Immature natural killer cell (primary cell): ENCODE data around the gene ETV7. TPM values are rescaled to one million over a fixed set of nuclear protein-coding genes. Genes with fewer than 3 reads are reported as not detected.
"Not testable (repeated sequence)": the region's sequence is repeated elsewhere in the genome, so short reads cannot be mapped to it uniquely, and the experiment has no call there.

Experiments used
- DNase-seq, 3 donors: peaks; one replicate each; pipeline ENCODE4 v3.0.0; 2022; ENCODE audit warnings: mixed read lengths in 1 of 3
- H3K27ac Mint-ChIP-seq, 6 donors: one replicate each; pipeline ENCODE4 v1.8.0; 2020; ENCODE audit warnings: mixed read lengths in 6 of 6, mild to moderate bottlenecking in 5 of 6, inconsistent platforms in 4 of 6, moderate library complexity in 3 of 6
- H3K27me3 Mint-ChIP-seq, 3 donors: one replicate each; pipeline ENCODE4 v1.8.0; 2020 to 2021; ENCODE audit warnings: low read depth in 3 of 3, mild to moderate bottlenecking in 3 of 3, mixed read lengths in 3 of 3, moderate library complexity in 3 of 3, inconsistent platforms in 1 of 3
- H3K36me3 Mint-ChIP-seq, 3 donors: one replicate each; pipeline ENCODE4 v1.8.0; 2020; ENCODE audit warnings: mixed read lengths in 3 of 3, inconsistent platforms in 2 of 3, mild to moderate bottlenecking in 2 of 3
- H3K4me1 Mint-ChIP-seq, 2 donors: one replicate each; pipeline ENCODE4 v1.8.0; 2020; ENCODE audit warnings: inconsistent platforms in 2 of 2, mild to moderate bottlenecking in 2 of 2, mixed read lengths in 2 of 2, moderate library complexity in 1 of 2
- H3K4me3 Mint-ChIP-seq, 5 donors: one replicate each; pipeline ENCODE4 v1.8.0; 2020; ENCODE audit warnings: mild to moderate bottlenecking in 5 of 5, mixed read lengths in 5 of 5, inconsistent platforms in 3 of 5, moderate library complexity in 3 of 5
- H3K9me3 Mint-ChIP-seq, 6 donors: one replicate each; pipeline ENCODE4 v1.8.0; 2020; ENCODE audit warnings: mild to moderate bottlenecking in 6 of 6, mixed read lengths in 6 of 6, inconsistent platforms in 4 of 6, moderate library complexity in 3 of 6
- polyA plus RNA-seq, 3 donors: library from polyadenylated mRNA; unstranded; fragments of 300-500 nt; fragmentation: Illumina TruSeq; gene quantifications; one replicate each; pipeline ENCODE4 v1.2.3, GENCODE V29; 2021

The ETV7 gene
- polyA plus RNA-seq, 3 donors from 2014 or later = 2.0 TPM; not detected in 2

DNA sequence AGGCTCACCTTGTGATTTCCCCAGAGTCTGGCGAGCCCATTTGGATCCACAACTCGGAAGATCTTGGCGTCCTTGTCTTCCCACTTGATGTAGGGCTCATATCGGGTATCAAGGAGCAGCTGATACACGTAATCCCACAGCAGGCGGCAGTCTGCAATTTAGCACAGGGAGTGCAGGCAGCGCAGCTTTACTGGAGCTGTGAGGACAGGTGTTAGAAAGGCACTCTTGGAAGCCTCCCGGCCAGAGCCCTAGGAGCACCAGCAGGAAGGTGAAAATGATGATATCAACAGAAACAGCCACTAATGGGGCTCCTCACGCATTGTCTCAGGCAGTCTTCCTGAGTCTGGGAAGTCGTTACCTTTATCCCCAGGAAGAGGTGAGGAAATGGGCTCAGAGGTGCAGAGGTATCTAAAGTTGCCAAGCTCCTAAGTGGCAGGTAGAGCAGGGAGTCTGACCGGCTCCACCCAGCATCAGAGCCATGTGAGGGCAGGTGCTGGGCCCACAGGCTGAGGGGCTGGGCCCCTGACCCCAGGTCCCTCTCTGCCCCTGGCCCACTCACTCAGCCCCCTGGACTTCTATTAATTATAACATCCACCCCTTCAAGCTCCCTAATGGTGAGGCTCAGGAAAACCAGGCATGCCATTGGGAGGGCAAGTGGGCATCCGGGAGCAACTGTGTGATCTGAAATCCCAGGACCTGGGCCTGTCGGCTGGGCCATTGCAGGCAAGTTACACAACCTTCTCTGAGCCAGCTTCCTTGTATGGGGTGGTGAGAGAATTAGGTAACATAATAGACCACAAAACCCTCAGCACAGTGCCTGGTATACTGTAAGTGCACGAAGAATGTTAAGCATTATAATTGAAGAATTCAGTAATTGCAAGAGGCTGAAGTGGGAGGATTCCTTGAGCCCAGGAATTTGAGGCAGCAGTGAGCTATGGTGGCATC is 18.3 kb downstream of the ETV7 start:
- peaks cover 0 to 3% (median 0%) of the 10 kb centered on the region in 3 donors for H3K27me3 Mint-ChIP-seq
- H3K36me3 Mint-ChIP-seq = peaks cover 0 to 5% (median 3%) of the 10 kb centered on the region in 3 donors
- no peak overlapping the region for H3K27ac Mint-ChIP-seq

DNA sequence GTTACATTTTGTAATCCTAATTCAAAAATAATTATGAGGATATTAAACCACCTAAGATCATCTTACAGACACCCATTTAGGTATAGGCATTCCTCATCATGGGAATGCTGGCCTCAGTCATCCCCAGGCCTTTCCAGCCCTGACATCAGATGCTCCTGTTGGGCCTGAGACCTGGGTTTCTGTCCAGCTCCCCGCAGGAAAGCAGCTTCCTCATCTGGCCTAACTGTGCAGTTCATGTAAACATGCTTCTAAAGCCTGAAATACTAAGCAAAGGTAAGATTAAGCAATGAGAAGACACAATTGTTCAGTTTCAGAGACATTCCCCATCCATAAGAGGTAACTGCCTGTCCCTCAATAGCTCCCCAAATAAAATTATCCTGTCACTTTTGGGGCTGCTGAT is 19.0 kb downstream of the ETV7 start:
- peaks cover 0 to 3% (median 0%) of the 10 kb centered on the region in 3 donors for H3K27me3 Mint-ChIP-seq
- H3K4me3 Mint-ChIP-seq = no peak overlapping the region
- no peaks in the 10 kb centered on the region for H3K9me3 Mint-ChIP-seq
- H3K27ac Mint-ChIP-seq = no peak overlapping the region
- H3K4me1 Mint-ChIP-seq = no peaks in the 10 kb centered on the region
- no peak for DNase-seq
- H3K36me3 Mint-ChIP-seq = peaks cover 0 to 5% (median 3%) of the 10 kb centered on the region in 3 donors

More for the DNA sequence above, 18.3 kb downstream of the ETV7 start:
- Mint-ChIP-seq H3K4me1 (no peaks in the 10 kb centered on the region), H3K9me3 (no peaks in the 10 kb centered on the region), H3K4me3 (no peak overlapping the region)
- no peak for DNase-seq

DNA sequence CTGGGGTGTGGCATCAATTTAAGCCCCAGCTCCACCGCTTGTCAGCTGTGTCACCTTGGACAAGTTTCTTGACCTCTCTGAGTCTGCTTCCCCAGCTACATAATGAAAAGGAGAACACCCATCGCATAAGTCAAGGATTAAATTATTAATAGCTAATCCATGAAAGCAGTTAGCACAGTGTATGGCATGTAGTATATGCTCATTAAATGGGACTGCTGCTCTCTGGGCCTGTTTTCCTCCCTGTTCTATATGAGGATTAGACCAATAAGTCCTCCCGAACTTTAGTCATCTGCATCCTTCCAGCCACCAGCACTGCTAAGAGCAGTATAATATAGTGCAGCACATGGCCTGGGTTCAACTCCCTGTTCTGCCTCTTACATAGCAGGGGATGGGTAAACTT is 19.7 kb downstream of the ETV7 start:
- Mint-ChIP-seq H3K4me1 (no peaks in the 10 kb centered on the region), H3K4me3 (no peak overlapping the region), H3K9me3 (no peaks in the 10 kb centered on the region), H3K27me3 (peaks cover 0 to 3% (median 1%) of the 10 kb centered on the region in 3 donors), H3K36me3 (peaks cover 0 to 5% (median 3%) of the 10 kb centered on the region in 3 donors), H3K27ac (no peak overlapping the region)
- DNase-seq = no peak

DNA sequence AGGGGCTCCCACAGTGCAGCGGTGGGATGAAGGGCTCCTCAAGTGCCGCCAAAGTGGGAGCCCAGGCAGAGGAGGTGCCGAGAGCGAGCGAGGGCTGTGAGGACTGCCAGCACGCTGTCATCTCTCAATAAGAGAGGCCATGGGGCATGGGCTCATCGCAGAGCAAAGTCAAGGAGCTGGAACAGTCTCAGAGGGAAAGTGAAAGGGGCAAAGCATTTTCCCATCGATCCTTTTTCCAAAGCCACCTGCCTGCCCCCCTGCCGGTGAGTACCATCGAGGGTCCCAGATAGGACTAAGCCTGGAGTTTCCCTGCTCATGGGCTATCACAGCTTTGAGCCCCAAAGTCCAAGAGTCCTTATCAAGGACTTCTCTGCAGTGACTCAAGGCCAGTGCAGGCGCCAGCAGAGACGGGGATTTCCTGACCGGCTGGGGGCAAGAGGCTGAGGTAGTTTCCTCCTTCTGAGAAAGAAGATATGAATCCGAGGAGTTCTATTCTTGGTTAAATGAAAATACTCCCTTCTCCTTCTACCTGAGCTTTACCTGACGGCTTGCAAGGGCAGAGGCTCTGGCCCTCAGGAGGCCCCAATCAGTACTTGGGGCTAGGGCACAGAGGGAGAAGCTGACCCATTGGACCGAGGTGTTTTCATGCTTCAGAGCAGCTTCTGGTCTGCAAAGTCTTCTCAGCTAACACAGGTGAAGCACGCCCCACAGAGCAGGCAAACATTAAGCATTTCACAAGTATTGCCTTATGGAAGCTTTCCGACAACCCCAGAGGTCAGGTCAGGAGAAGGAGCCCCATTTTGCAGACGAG is 22.6 kb downstream of the ETV7 start:
- Mint-ChIP-seq H3K4me3 (no peak overlapping the region), H3K27ac (no peak overlapping the region), H3K9me3 (no peaks in the 10 kb centered on the region), H3K36me3 (no peaks in the 10 kb centered on the region), H3K27me3 (peaks cover 0 to 3% (median 1%) of the 10 kb centered on the region in 3 donors), H3K4me1 (peaks cover 3 to 5% of the 10 kb centered on the region in 2 donors)
- no peak for DNase-seq

DNA sequence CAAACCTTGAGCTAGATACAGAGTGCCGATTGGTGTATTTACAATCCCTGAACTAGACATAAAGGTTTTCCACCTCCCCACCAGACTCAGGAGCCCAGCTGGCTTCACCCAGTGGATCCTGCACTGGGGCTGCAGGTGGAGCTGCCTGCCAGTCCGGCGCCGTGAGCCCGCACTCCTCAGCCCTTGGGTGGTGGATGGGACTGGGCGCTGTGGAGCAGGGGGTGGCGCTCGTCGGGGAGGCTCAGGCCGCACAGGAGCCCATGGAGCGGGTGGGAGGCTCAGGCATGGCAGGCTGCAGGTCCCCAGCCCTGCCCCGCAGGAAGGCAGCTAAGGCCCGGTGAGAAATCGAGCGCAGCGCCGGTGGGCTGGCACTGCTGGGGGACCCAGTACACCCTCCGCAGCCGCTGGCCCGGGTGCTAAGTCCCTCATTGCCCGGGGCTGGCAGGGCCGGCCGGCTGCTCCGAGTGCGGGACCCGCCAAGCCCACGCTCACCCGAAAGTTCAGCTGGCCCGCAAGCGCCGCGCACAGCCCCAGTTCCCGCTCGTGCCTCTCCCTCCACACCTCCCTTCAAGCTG is 23.3 kb downstream of the ETV7 start:
- not testable (repeated sequence) for H3K27me3 Mint-ChIP-seq, H3K4me1 Mint-ChIP-seq, H3K36me3 Mint-ChIP-seq, H3K9me3 Mint-ChIP-seq, DNase-seq, H3K27ac Mint-ChIP-seq, H3K4me3 Mint-ChIP-seq

DNA sequence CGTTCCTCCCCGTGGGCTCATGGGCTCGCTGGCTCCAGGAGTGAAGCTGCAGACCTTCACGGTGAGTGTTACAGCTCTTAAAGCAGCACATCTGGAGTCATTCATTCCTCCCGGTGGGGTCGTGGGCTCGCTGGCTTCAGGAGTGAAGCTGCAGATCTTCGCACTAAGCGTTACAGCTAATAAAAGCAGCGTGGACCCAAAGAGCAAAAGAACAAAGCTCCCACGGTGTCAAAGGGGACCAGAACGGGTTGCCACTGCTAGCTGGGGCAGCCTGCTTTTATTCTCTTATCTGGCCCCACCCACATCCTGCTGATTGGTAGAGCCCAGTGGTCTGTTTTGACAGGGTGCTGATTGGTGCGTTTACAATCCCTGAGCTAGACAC is 24.1 kb downstream of the ETV7 start:
- not testable (repeated sequence) for H3K9me3 Mint-ChIP-seq, H3K27me3 Mint-ChIP-seq, H3K4me1 Mint-ChIP-seq, H3K27ac Mint-ChIP-seq, H3K36me3 Mint-ChIP-seq, H3K4me3 Mint-ChIP-seq, DNase-seq

DNA sequence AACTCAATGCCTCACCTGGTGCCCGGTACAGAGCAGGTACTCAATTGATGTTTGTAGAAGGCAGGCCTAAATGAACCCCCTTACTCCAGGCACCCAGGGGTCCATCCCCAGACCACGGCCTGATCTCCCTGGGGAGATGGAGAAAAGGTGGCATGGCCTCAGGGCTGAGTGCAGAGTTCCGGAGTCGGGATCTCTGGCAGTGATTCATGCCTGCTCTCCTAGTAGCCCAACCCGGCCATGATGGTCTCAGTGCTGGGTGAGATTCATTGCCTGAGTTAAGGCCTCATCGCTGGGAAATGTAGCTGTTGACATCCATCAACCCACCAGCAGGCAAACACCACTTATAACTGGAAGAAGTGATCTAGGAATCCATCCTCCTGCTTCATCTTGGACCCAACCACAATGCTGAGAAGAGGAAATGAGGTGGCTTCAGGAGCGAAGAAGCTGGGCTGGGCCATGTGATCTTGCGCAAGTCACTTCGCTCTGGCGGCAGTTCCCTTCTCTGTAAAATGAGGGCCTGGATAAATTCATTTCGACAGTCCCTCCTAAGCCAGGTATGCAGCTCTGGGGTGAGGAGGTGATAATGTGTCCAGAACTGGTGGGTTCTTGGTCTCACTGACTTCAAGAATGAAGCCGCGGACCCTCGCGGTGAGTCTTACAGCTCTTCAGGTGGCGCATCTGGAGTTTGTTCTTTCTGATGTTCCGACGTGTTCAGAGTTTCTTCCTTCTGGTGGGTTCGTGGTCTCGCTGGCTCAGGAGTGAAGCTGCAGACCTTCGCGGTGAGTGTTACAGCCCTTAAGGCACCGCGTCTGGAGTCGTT is 24.7 kb downstream of the ETV7 start:
- Mint-ChIP-seq H3K27ac (no peak overlapping the region), H3K4me3 (no peak overlapping the region), H3K4me1 (peaks cover 5 to 8% of the 10 kb centered on the region in 2 donors), H3K36me3 (no peaks in the 10 kb centered on the region), H3K27me3 (peaks cover 0 to 3% (median 1%) of the 10 kb centered on the region in 3 donors), H3K9me3 (no peaks in the 10 kb centered on the region)
- DNase-seq = no peak

DNA sequence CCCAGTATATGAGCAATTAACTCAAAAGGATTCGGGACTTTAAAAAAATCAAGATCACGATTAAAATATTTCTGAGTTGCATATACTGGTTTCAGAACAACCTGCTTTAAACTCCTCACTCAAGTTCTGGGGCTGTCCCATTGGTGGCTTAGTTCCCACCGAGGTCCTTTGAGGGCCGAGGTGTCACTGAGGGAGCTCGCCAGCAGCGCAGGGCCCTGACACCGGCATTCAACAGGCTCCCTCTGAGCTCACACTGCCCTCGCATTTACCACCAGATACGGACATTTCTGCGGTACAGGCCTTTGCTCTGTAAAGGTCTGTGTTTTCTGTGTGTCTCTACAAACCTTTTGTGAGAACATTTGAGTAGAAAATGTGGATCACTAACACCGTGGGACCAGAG is 26.4 kb downstream of the ETV7 start:
- Mint-ChIP-seq H3K4me3 (no peak overlapping the region), H3K36me3 (no peaks in the 10 kb centered on the region), H3K27me3 (peaks cover 0 to 5% (median 4%) of the 10 kb centered on the region in 3 donors), H3K9me3 (no peaks in the 10 kb centered on the region), H3K4me1 (peaks cover 5 to 9% of the 10 kb centered on the region in 2 donors), H3K27ac (peak overlapping the region in 1 of 6 donors; percentile 74)
- DNase-seq = no peak

DNA sequence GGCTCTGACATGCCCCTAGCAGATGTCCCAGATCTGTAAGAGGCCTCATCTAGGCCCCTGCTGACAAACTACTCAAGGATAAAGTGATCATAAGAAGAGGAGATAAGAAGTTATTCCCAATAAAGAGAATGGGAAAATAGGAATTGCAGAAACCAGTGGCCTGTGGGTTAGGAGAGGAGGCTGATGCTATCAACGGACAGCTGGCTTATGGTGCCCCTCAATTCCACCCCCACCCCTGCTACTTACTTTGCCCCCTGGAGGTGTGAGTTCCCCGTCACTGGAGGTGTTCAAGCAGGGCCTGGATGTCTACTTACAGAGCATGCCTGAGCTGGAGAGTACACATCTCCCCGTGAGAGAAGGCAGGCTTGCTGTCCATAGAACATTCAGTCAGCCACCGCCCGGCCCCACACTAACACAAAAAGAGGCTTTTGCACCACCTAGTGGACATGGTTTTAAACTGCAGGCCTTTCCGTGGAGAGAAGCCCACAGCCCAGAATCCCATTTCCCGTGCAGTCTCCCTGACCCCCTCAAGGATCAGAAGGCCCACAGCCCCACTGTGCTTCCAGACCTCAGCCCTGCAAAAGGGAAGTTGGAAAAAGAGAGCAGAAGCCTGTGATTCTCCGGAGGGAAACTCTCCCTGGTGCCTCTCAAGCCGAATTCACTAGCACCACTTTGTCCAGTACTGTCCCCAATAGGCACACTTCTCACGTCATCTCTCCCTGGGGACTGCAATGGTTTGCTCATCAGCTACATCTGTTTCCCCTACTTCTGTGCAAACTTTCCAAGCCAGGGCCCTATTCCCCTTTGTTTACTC is 27.0 kb downstream of the ETV7 start:
- Mint-ChIP-seq H3K4me1 (peaks cover 5 to 9% of the 10 kb centered on the region in 2 donors), H3K27ac (no peak overlapping the region), H3K27me3 (peaks cover under 1 to 5% (median 4%) of the 10 kb centered on the region in 3 donors), H3K36me3 (no peaks in the 10 kb centered on the region), H3K4me3 (no peak overlapping the region), H3K9me3 (no peaks in the 10 kb centered on the region)
- peak; percentile 64 to 72 (median 69) for DNase-seq

DNA sequence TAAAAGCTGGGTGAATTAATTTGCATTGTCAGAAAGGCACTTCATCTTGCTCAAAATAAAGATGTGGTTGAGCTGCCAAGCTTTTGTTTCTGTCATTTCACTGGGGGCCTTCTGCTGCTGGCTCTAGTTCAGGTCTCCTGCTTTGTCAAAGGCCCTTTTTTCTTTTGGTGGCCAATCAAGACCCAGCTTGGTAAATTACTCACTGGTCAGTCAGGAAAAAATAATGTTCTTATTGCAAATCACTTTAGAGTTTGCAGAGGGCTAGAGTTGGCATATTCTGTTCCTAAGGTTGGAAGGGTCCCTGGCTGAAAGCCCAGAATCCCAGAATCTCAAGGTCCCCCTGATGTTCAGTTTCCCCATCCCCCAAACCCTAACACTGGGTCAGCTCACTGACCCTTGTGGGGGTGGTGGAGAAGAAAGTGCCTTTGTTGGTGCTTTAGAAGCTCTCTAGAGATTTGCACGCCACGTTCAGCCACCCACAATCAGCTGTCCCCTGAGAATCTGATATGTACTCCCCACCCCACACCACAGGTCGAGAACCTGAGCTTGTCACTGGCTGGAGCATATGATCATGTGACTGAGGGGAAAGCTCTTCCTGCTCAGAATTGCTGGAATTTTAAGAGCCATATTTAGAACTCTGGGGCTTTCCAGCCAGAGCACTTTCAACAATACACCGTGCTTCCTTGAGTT is 29.1 kb downstream of the ETV7 start:
- DNase-seq = no peak
- H3K27me3 Mint-ChIP-seq = peaks cover 2 to 8% (median 6%) of the 10 kb centered on the region in 3 donors
- H3K4me3 Mint-ChIP-seq = no peak overlapping the region
- H3K4me1 Mint-ChIP-seq = peaks cover 5 to 9% of the 10 kb centered on the region in 2 donors
- H3K27ac Mint-ChIP-seq = peak overlapping the region in 1 of 6 donors; percentile 34
- H3K9me3 Mint-ChIP-seq = no peaks in the 10 kb centered on the region
- no peaks in the 10 kb centered on the region for H3K36me3 Mint-ChIP-seq

DNA sequence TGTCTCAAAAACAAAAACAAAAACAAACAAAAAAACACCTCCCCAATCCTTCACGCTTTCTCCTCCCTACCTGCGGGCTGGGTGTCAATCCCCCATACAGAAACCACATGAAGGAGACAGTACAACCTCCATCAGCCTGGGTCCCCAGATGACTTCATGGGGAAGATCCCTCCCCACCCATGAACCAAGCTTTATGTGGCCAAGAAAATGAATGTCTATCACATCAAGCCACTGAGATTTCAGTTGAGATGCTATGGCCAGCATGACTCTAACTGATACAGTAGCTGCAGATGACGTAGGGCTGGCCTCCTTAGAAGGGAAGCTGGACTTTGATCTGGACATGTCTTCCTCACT is 29.6 kb downstream of the ETV7 start:
- Mint-ChIP-seq H3K4me1 (peaks cover 5 to 9% of the 10 kb centered on the region in 2 donors), H3K9me3 (no peaks in the 10 kb centered on the region), H3K27me3 (peaks cover 2 to 8% (median 5%) of the 10 kb centered on the region in 3 donors), H3K4me3 (peak overlapping the region in 1 of 5 donors; percentile 42), H3K27ac (peak overlapping the region in 1 of 6 donors; percentile 34), H3K36me3 (no peaks in the 10 kb centered on the region)
- DNase-seq = peak in 1 of 3 donors; percentile 6

DNA sequence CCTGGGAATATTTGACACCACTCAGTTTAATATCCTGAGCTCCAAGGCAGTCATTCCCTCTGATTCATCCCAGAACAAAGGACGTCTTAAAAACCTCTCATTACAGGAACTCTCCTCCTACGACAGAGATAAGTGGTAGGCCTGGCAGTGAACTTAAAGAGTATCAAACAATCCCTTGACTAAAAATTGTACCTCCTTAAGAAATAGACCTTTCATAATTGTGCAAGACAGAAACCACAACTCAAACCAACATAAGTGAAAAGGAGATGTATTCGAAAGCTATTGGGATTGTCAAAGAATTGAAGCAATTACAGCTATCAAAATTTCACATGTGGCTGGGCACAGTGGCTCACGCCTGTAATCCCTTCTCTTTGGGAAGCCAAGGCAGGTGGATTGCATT is 31.6 kb downstream of the ETV7 start:
- DNase-seq = no peak
- H3K27ac Mint-ChIP-seq = no peak overlapping the region
- no peak overlapping the region for H3K4me3 Mint-ChIP-seq

More for the DNA sequence above, 31.6 kb downstream of the ETV7 start:
- Mint-ChIP-seq H3K9me3 (no peaks in the 10 kb centered on the region), H3K27me3 (peaks cover 2 to 8% (median 5%) of the 10 kb centered on the region in 3 donors), H3K4me1 (peaks cover 5 to 9% of the 10 kb centered on the region in 2 donors), H3K36me3 (no peaks in the 10 kb centered on the region)
